HG03066 (cell line): ENCODE measurements around the gene PIPOX.

Experiments used
- ATAC-seq: cut with Tn5 transposase; IDR thresholded peaks from one replicate; pipeline ENCODE4 v1.9.1; 2021; ENCODE audit warnings: low read depth; ENCODE audit not compliant: unreplicated experiment

Gene PIPOX, protein sequence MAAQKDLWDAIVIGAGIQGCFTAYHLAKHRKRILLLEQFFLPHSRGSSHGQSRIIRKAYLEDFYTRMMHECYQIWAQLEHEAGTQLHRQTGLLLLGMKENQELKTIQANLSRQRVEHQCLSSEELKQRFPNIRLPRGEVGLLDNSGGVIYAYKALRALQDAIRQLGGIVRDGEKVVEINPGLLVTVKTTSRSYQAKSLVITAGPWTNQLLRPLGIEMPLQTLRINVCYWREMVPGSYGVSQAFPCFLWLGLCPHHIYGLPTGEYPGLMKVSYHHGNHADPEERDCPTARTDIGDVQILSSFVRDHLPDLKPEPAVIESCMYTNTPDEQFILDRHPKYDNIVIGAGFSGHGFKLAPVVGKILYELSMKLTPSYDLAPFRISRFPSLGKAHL

DNA sequence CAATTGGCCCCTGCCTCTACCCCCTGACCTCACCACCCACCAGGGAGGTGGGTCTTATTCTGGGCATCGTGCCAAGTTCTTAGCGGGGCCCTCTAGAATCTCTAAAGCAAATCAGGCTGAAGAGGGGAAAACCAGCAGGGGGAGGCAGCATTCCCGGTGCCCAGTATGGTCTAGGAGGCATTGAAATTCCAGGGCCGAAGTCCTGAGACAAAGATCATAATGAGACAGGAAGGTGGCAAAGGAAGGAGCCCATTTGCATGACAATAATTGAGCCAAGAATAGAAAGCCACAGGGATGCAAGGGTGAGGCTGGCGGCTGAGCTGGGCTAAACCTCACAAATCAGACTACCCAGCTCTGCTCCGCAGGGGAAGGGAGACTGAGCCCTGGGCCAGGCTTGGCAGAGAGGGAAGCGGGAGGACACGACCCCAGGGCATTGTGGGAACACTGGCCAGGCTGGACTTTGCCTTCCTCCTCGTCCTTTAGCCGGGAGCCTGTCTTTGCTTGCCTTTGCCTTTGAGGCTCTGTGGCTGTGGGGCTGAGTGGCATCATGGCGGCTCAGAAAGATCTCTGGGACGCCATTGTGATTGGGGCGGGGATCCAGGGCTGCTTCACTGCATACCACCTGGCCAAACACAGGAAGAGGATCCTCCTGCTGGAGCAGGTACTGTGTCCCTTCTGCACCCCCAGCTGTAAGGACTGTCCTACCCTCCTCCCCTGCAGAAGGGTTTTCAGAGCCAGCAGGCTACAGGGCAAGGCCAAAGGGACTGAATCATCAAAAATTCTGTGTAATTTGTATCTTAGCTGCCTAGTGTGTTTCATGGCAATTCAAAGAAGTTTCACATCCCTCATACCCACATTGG is at the start of gene PIPOX:
TSS of gene PIPOX (plus strand) at position 463 of the 860 bp plus-strand sequence. CDS start at position 548, 85 bp downstream.
- no peak for ATAC-seq

DNA sequence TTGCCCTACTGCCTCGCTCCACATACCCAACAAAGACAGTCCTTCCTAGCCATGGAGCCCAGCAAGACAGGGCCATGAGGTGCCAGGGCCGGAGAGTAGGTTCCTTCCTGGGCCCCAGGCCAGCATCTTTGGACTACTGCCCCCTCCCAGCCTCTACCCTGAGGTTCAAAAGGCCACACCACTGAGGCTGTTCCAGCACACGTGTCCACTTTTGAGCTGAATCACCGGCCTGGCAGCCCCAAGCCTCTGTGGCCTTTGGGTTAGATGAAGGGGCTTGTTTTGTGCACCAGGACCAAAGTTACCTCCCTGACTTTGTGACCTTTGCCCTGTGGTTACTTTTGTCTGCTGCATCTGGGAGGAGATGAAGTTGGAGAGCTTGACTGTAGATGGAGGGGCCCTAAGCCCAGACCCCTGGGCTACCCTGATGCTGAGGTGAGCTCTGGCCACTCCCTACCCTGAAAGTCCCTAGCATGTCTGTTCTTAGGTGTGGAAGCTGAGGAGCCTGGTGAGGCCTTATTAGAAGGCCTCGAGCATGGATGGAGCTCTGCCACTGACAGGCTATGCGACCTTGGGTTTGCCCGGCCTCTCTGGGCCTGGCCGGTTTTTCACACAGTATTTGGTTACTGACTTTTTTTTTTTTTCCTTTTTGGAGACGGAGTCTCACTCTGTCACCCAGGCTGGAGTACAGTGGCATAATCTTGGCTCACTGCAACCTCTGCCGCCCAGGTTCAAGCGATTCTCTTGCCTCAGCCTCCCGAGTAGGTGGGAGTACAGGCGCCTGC is 49.1 kb upstream of the PIPOX start:
- ATAC-seq, result no peak

GRCh38 chr17:28996554-28997096 is 46.3 kb upstream of the PIPOX start:
- ATAC-seq, result no peak

GRCh38 chr17:28997806-28998205 is 45.1 kb upstream of the PIPOX start:
- no peak for ATAC-seq

DNA sequence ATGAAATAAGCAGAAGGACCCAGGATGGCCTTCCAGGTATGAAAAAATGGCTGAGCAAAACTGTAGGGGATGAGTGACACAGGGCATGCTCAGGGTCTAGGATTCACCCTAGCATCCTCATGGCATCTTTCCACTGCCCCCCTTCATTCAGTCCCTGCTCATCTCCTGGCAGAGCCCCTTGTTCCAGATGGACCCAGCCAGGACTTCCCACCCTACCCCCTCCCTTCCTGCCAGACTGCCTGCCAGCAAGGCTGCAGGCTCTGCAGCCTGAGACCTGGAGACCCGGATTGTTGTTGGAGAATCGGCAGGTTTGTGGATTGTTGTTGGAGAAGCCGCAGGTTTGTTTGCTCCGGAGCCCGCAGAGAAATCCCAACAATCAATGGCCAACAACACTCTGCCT is 43.7 kb upstream of the PIPOX start:
- no peak for ATAC-seq

- ATAC-seq, result no peak
Measured at GRCh38 chr17:29000973-29001372, 42.0 kb upstream of the PIPOX start.

GRCh38 chr17:29002811-29003210 is 40.1 kb upstream of the PIPOX start:
- ATAC-seq, result no peak

- no peak for ATAC-seq
Measured at GRCh38 chr17:29003289-29003688, 39.7 kb upstream of the PIPOX start.

GRCh38 chr17:29004081-29004692 is 38.8 kb upstream of the PIPOX start:
- no peak for ATAC-seq

GRCh38 chr17:29005936-29006511 is 36.9 kb upstream of the PIPOX start, which contains the start of gene SEZ6:
Gene SEZ6 (minus strand): TSS chr17:29006033. CDS start chr17:29005869, 164 bp downstream.
- no peak for ATAC-seq

DNA sequence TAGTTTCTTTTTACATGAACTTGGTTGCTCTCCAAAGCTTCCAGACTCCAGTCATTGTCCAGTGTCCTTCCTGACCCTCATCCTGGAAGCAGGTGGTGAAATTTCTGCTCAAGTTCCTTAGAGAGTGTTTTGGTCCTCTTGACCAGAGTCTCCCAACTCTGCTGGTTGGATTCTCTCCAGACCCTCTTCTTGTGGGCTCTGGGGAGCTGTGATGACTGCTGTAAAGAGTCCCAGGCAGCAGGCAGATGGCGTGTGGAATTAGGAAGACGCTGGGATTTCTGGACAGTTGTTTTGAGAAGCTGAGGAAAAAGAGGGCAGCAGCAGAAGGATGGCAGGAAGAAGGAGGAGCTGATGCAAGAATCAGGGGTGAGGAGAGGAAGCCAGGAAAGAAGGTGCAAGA is 35.5 kb upstream of the PIPOX start:
- ATAC-seq, result no peak

GRCh38 chr17:29007860-29008455 is 35.0 kb upstream of the PIPOX start:
- ATAC-seq, result no peak

DNA sequence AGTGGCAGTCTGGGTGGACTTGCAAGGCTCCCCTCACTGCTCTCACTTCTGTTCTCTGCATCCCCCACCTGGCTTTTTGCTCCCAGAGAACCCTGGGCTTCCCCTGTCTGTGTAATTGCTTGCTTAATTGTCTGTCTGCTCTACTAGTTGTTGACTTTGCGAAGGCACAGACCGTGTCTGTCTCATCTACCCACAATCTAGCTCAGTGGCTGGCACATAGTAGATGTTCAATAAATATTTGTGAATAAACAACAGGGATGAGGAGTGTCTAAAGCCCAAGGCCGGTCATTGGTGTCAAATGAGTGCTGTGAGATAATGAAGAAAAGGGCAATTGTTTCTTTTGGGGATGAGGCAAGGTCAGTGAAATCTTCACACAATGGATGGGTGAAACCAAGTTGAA is 34.4 kb upstream of the PIPOX start:
- no peak for ATAC-seq

- ATAC-seq, result no peak
Measured at GRCh38 chr17:29010129-29010528, 32.8 kb upstream of the PIPOX start.

GRCh38 chr17:29010586-29010985 is 32.4 kb upstream of the PIPOX start:
- no peak for ATAC-seq

GRCh38 chr17:29012535-29012934 is 30.4 kb upstream of the PIPOX start:
- ATAC-seq, result no peak

DNA sequence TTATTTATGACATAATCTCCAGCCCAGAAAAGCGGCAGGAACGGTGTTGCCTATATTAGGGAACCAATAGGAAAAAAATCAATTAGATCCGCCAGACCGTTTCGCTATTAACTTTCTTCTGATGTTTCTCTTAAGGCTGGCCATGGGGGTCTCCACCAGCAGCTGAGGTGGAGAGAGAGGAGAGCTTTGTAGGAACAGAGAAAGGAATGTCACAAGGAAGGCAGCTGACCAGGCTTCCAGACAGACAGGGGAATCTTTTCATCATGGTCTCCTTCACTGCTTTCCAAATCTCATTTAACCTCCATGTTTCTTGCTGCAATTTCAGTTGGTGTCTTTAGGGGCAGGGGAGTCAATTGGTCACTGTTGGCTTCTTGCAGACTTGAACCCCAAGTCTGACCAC is 28.2 kb upstream of the PIPOX start:
- ATAC-seq, result no peak

GRCh38 chr17:29016345-29017210 is 26.4 kb upstream of the PIPOX start:
- no peak for ATAC-seq
